ENCODE data around the gene DAB2.

The DAB2 gene

DNA sequence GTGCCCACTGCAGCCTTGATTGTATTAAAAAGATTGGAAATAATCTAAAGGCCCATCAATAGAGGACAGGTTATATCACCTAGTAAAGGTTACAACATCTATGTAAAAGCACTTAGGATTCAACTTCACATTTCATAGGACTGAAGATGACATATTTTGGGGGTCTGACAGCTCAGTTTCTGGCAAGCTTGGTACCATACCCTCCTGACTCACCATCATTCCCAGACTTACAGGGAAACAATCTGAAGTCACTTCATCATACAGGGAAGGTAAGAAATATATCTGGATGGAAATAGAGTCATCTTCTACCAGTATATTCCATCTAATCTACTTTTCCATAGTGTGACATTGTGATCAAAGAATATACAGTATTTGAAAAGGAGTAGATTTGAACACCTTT, 28.8 kb upstream of the DAB2 start:
- Histone ChIP-seq H3K9me3 (ENCODE audit: low read length) (no peaks in the 10 kb centered on the region), H3K27me3 (ENCODE audit: insufficient read depth, low read length) (no peaks in the 10 kb centered on the region), H3F3A (ENCODE audit: insufficient read depth, low read length) (no peaks in the 10 kb centered on the region), H3K36me3 (ENCODE audit: insufficient read depth, low read length) (no peaks in the 10 kb centered on the region), H3K4me1 (ENCODE audit: insufficient read depth, low read length, severe bottlenecking) (no peaks in the 10 kb centered on the region), H3K27ac (ENCODE audit: low read depth, low read length, poor library complexity, severe bottlenecking) (no peak overlapping the region), H2AFZ (ENCODE audit: low read length) (no peak overlapping the region), H3K4me3 (ENCODE audit: low read depth, low read length, poor library complexity, severe bottlenecking) (no peak overlapping the region), H4K20me1 (ENCODE audit: insufficient read depth, low read length) (no peaks in the 10 kb centered on the region), H3K79me2 (ENCODE audit: insufficient read depth, low read length) (no peaks in the 10 kb centered on the region), H3K9me2 (ENCODE audit: low read depth, low read length) (no peaks in the 10 kb centered on the region), H3K9ac (ENCODE audit: low read length) (no peak overlapping the region), H3K4me2 (ENCODE audit: low read length) (no peak overlapping the region)
- TF ChIP-seq, protein P1, sequence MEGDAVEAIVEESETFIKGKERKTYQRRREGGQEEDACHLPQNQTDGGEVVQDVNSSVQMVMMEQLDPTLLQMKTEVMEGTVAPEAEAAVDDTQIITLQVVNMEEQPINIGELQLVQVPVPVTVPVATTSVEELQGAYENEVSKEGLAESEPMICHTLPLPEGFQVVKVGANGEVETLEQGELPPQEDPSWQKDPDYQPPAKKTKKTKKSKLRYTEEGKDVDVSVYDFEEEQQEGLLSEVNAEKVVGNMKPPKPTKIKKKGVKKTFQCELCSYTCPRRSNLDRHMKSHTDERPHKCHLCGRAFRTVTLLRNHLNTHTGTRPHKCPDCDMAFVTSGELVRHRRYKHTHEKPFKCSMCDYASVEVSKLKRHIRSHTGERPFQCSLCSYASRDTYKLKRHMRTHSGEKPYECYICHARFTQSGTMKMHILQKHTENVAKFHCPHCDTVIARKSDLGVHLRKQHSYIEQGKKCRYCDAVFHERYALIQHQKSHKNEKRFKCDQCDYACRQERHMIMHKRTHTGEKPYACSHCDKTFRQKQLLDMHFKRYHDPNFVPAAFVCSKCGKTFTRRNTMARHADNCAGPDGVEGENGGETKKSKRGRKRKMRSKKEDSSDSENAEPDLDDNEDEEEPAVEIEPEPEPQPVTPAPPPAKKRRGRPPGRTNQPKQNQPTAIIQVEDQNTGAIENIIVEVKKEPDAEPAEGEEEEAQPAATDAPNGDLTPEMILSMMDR (IDR thresholded peaks at IDR 0.05; ENCODE audit: low read length), result no peak
- TF ChIP-seq EZH2 (IDR thresholded peaks at IDR 0.05; ENCODE audit: borderline replicate concordance, low read length), result no peak

DNA sequence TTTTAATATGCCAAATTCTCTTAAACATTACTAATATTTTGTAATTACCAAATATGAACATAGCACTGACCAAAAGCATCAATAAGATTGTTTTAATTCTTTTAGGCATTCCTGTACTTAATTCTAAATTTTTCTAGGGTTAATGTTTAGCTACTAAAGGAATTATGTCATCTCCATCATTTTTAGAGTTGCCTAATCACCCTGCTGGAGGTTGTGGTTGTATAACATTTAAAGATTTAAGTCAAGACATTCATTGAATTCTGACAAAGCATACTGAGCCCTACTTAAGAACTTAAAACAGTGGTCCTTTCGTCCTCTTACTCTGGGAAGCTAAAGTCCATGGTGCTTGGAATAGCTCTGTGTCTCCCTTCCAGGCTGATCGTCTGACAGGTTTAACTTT, 28.1 kb upstream of the DAB2 start:
- H3F3A ChIP-seq (ENCODE audit: insufficient read depth, low read length), result no peaks in the 10 kb centered on the region
- H4K20me1 ChIP-seq (ENCODE audit: insufficient read depth, low read length), result no peaks in the 10 kb centered on the region
- H3K9me3 ChIP-seq (ENCODE audit: low read length), result no peaks in the 10 kb centered on the region
- no peak overlapping the region for H3K27ac ChIP-seq (ENCODE audit: low read depth, low read length, poor library complexity, severe bottlenecking)
- H3K79me2 ChIP-seq (ENCODE audit: insufficient read depth, low read length), result no peaks in the 10 kb centered on the region
- no peaks in the 10 kb centered on the region for H3K36me3 ChIP-seq (ENCODE audit: insufficient read depth, low read length)
- H3K4me2 ChIP-seq (ENCODE audit: low read length), result no peak overlapping the region
- no peak overlapping the region for H3K4me3 ChIP-seq (ENCODE audit: low read depth, low read length, poor library complexity, severe bottlenecking)
- TF ChIP-seq EZH2 (IDR thresholded peaks at IDR 0.05; ENCODE audit: borderline replicate concordance, low read length), result no peak
- TF ChIP-seq, protein P1 (IDR thresholded peaks at IDR 0.05; ENCODE audit: low read length), result no peak
- H3K9me2 ChIP-seq (ENCODE audit: low read depth, low read length), result no peaks in the 10 kb centered on the region
- H2AFZ ChIP-seq (ENCODE audit: low read length), result no peak overlapping the region
- no peaks in the 10 kb centered on the region for H3K27me3 ChIP-seq (ENCODE audit: insufficient read depth, low read length)
- H3K4me1 ChIP-seq (ENCODE audit: insufficient read depth, low read length, severe bottlenecking), result no peaks in the 10 kb centered on the region
- H3K9ac ChIP-seq (ENCODE audit: low read length), result no peak overlapping the region

DNA sequence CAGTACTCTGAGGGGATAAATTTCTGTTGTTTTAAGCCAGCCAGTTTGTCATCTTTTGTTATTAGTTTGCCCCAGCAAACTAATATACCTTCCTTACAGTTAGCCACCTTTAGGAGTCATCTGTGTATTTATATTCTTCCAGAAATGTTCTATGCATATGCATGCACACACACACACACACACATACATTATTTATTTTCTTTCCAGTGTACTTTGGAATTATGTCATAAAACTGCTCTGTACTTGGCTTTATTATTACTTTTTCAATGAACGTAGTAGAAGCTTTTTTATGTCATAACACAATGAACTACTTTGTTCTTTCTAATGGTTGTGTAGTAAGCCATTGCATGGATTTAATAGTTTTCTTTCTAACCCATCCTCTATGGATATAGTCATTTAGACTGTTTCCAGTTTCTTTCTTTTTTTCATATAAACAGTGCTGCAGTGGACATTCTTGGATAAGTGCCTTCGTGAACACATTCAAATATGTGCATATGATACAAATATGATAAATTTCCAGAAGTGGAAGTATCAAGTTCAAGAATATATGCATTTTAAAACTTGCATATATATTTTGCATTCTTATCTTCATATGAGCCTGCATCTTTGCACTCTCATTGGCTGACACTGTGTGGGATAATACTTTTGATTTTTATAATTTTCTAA, 26.6 kb upstream of the DAB2 start:
- Histone ChIP-seq H3K4me1 (ENCODE audit: insufficient read depth, low read length, severe bottlenecking) (no peaks in the 10 kb centered on the region), H3K4me2 (ENCODE audit: low read length) (no peak overlapping the region), H3K27ac (ENCODE audit: low read depth, low read length, poor library complexity, severe bottlenecking) (no peak overlapping the region), H3K4me3 (ENCODE audit: low read depth, low read length, poor library complexity, severe bottlenecking) (no peak overlapping the region), H3K27me3 (ENCODE audit: insufficient read depth, low read length) (no peaks in the 10 kb centered on the region), H3F3A (ENCODE audit: insufficient read depth, low read length) (no peaks in the 10 kb centered on the region), H3K9me3 (ENCODE audit: low read length) (no peaks in the 10 kb centered on the region), H2AFZ (ENCODE audit: low read length) (no peak overlapping the region), H3K9me2 (ENCODE audit: low read depth, low read length) (no peaks in the 10 kb centered on the region), H3K79me2 (ENCODE audit: insufficient read depth, low read length) (no peaks in the 10 kb centered on the region), H4K20me1 (ENCODE audit: insufficient read depth, low read length) (no peaks in the 10 kb centered on the region), H3K36me3 (ENCODE audit: insufficient read depth, low read length) (no peaks in the 10 kb centered on the region), H3K9ac (ENCODE audit: low read length) (no peak overlapping the region)
- TF ChIP-seq, protein P1 (IDR thresholded peaks at IDR 0.05; ENCODE audit: low read length), result no peak
- no peak for TF ChIP-seq EZH2 (IDR thresholded peaks at IDR 0.05; ENCODE audit: borderline replicate concordance, low read length)
